Small intestine (tissue), 7 donors: ENCODE measurements around the gene MAP6. TPM values are rescaled to one million over a fixed set of nuclear protein-coding genes. Genes with fewer than 3 reads are reported as not detected.

Source experiments
- DNase-seq, 2 donors: peaks; one replicate each; pipeline versions ENCODE4 v3.0.0 to v3.0.0-alpha.2; 2013
- FAIRE-seq: peaks from 2 replicates; lab custom pipeline; 2012; peaks lifted over from hg19 to GRCh38; lab: Jason Lieb, UNC
- H3K27ac ChIP-seq, 3 donors: one replicate each; pipeline ENCODE4 v1.5.1; 2013; ENCODE audit warnings: low read length in 2 of 3, mild to moderate bottlenecking in 2 of 3, control low read depth in 1 of 3, inconsistent platforms in 1 of 3, low read depth in 1 of 3, moderate library complexity in 1 of 3
- H3K27me3 ChIP-seq, 3 donors: one replicate each; pipeline ENCODE4 v1.6.1; 2013; ENCODE audit warnings: low read length in 3 of 3, inconsistent platforms in 1 of 3; ENCODE audit not compliant: control insufficient read depth in 3 of 3, insufficient read depth in 3 of 3
- H3K36me3 ChIP-seq, 3 donors: one replicate each; pipeline ENCODE4 v1.6.1; 2013; ENCODE audit warnings: low read length in 3 of 3, inconsistent platforms in 1 of 3, low read depth in 1 of 3, mild to moderate bottlenecking in 1 of 3, moderate library complexity in 1 of 3; ENCODE audit not compliant: control insufficient read depth in 3 of 3, insufficient read depth in 2 of 3
- H3K4me1 ChIP-seq, 3 donors: one replicate each; pipeline ENCODE4 v1.6.1; 2013; ENCODE audit warnings: low read length in 2 of 3, inconsistent platforms in 1 of 3, low read depth in 1 of 3, mild to moderate bottlenecking in 1 of 3, moderate library complexity in 1 of 3; ENCODE audit not compliant: control insufficient read depth in 3 of 3, insufficient read depth in 2 of 3
- H3K4me3 ChIP-seq, 3 donors: one replicate each; pipeline ENCODE4 v1.5.1; 2013; ENCODE audit warnings: low read length in 3 of 3, control low read depth in 1 of 3, inconsistent platforms in 1 of 3, low read depth in 1 of 3, mild to moderate bottlenecking in 1 of 3, moderate library complexity in 1 of 3
- H3K9me3 ChIP-seq, 2 donors: one replicate each; pipeline ENCODE4 v1.6.1; 2013; ENCODE audit warnings: low read depth in 1 of 2, low read length in 1 of 2; ENCODE audit not compliant: control insufficient read depth in 2 of 2, insufficient read depth in 1 of 2
- WGBS, 3 donors: extraction: QIAGEN DNeasy Blood & Tissue Kit; methylation state at CpG; one replicate each; pipeline ENCODE4 v1.1.7; 2013; 5-methylcytosine and 5-hydroxymethylcytosine counted together
- polyA plus RNA-seq, 4 donors: library from polyadenylated mRNA; stranded (reverse) in 3 of 4; unstranded in 1 of 4; fragments of 200-250 nt in 3 of 4; fragments of 120-200 nt in 1 of 4; gene quantifications; one replicate each; pipeline versions ENCODE4 v1.2.1 to v1.2.3, GENCODE V29; 2013
- donor health status: healthy with polysubstance abuse.
- donor health status: control.
- donor health status: control.
- donor health status: Bipolar disorder and iron deficiency.
- donor health status: healthy.

Gene MAP6
- polyA plus RNA-seq, 4 donors, result 0.54 to 2.9 (median 2.5) TPM; not detected in 1

DNA sequence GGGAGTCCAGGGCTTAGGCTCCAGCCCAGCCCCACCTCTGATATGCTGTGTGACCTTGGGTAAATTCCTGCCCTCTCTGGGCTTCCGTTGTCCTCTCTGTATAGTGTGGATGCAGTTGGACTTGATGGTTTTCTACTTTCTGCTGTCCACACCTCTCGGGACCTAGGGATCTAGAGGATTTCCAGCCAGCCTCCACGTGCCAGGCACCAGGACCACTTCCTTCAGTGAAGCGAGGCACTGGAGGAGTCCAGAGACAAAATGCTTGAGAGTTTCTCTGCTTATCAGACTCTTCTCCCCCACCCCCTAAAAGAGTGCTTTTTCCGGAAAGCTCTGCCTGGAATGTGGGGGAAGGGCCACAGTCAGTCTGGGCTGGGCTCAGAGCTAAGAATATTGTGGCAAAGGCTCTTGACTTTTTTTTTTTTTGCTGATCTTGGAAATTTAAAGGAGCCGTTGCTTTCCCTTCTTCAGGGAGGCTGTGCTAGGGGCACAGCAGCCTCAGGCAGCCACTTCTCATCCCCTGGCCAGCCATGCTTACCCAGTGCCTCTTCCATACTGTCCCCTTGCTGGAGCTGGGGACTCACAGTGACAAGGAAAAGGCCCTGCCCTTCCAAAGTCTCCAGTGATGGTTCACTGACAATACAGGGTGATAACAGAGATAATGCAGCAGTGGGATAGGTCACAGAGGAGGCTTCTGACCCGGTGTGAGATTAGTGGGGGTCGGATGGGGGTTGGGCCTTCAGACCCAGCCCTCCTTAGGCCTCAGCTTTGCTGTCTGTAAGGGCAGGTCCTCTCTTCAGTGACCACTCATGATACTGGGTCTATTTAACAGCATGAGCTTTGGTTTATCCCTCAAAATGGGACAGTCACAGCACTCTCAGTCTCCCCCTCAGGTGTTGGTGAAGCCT lies 109.6 kb downstream of the MAP6 start:
- H3K27me3 ChIP-seq, result no peaks in the 10 kb centered on the region

DNA sequence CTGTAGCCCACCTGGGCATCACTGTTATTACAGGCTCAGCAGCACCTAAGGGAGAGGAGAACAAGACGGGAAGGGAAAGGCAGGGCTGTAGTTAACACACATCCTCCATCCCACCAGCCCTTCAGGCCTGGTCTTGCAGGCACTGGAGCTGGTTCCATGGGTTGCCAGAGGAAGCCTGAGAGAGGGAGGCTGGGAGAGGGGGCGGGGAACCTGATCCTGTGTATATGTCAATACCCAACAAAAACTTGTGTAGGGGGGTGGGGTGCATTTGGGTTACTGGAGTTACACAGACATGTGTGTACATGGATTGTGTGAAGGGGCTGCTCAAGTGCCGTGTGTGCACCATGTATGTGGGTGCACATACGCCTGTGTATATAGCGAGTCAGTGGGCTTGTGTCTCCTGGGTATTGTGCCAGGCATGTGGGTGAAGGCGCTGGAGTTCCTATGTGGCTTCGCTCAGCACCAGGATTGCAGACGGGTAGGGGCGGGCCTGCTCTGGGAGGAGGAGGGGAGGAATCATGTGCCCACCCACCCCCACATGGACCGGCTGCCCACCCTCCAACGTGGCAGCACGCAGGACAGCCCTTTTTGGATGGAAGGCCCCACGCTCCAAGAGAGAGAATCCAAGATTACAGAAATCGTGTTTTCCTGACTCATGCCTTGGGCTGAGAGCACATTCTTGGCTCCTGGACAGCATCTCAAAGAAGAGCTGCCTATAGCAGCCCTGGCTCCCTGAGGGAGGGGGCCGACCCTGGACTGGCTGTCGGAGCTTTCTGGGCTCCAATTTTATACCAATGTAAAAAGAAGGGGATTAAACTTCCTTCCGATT lies 111.0 kb downstream of the MAP6 start:
- Histone ChIP-seq H3K9me3 (no peaks in the 10 kb centered on the region), H3K27me3 (no peaks in the 10 kb centered on the region), H3K4me3 (no peak overlapping the region), H3K36me3 (no peaks in the 10 kb centered on the region), H3K4me1 (peaks cover 0 to 41% (median 2%) of the 10 kb centered on the region in 3 donors), H3K27ac (peak overlapping the region in 2 of 3 donors; percentile 68 to 88)
- WGBS, 3 donors, result 58 to 87% (median 79%) methylated on average over 16 to 17 of the region's 17 CpGs
- no peak for FAIRE-seq
- no peak for DNase-seq

More for the DNA sequence above, 109.6 kb downstream of the MAP6 start:
- DNase-seq (peak in 1 of 2 donors; percentile 69), FAIRE-seq (no peak)
- Histone ChIP-seq H3K4me1 (peaks cover 0 to 49% (median 5%) of the 10 kb centered on the region in 3 donors), H3K4me3 (no peak overlapping the region), H3K27ac (peak overlapping the region; percentile 13 to 88 (median 68)), H3K9me3 (no peaks in the 10 kb centered on the region), H3K36me3 (peaks cover 0 to 10% (median 0%) of the 10 kb centered on the region in 3 donors)
- WGBS, 3 donors, result 28 to 33% (median 30%) methylated on average over 8 of the region's 8 CpGs

- DNase-seq, result no peak
- Histone ChIP-seq H3K4me1 (peaks cover 0 to 36% (median 2%) of the 10 kb centered on the region in 3 donors), H3K36me3 (no peaks in the 10 kb centered on the region), H3K27ac (no peak overlapping the region), H3K4me3 (no peak overlapping the region), H3K27me3 (no peaks in the 10 kb centered on the region), H3K9me3 (no peaks in the 10 kb centered on the region)
- 76 to 87% (median 86%) methylated on average over 3 of the region's 3 CpGs for WGBS, 3 donors
- FAIRE-seq, result no peak
Measured at GRCh38 chr11:75556275-75556674, 112.6 kb downstream of the MAP6 start.

DNA sequence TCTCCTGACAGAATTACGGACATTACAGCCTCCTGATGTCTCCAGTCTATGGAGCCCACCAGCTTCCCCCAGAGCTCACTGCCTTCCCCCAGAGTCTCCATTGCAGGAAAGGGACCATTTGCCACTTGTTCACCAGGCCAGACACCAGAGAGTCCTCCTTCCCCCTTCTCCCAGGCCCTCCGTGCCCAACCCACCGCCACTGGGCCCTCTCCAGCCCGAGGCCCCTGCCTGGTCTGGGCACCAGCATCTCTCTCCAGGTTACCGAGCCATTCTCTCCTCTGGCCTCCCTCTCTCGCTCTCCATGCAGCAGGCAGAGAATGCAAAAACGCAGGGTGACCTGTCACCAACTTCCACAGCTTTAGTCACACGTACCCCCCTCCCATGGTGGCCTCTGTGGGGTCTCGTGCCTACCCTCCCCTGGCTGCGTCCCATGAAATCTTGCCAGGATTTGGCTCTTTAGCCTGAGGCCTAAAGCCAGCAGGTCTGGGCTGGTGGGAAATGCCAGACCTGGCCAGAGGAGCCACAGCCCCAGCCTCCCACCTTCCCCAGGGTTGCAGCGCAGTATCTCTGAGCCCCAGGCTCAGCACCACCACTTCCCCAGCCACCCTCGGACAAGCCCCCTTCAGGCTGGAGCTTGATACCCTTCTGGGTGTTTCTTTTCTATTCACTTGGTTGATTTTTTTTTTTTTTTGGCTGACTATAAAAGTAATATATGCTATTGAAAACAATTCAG lies 113.6 kb downstream of the MAP6 start:
- Histone ChIP-seq H3K9me3 (no peaks in the 10 kb centered on the region), H3K36me3 (no peaks in the 10 kb centered on the region), H3K4me3 (no peak overlapping the region), H3K4me1 (peaks cover 0 to 28% (median 2%) of the 10 kb centered on the region in 3 donors), H3K27me3 (no peaks in the 10 kb centered on the region), H3K27ac (peak overlapping the region in 2 of 3 donors; percentile 59 to 93)
- 87 to 91% (median 90%) methylated on average over 12 of the region's 12 CpGs for WGBS, 3 donors
- DNase-seq (no peak), FAIRE-seq (no peak)

DNA sequence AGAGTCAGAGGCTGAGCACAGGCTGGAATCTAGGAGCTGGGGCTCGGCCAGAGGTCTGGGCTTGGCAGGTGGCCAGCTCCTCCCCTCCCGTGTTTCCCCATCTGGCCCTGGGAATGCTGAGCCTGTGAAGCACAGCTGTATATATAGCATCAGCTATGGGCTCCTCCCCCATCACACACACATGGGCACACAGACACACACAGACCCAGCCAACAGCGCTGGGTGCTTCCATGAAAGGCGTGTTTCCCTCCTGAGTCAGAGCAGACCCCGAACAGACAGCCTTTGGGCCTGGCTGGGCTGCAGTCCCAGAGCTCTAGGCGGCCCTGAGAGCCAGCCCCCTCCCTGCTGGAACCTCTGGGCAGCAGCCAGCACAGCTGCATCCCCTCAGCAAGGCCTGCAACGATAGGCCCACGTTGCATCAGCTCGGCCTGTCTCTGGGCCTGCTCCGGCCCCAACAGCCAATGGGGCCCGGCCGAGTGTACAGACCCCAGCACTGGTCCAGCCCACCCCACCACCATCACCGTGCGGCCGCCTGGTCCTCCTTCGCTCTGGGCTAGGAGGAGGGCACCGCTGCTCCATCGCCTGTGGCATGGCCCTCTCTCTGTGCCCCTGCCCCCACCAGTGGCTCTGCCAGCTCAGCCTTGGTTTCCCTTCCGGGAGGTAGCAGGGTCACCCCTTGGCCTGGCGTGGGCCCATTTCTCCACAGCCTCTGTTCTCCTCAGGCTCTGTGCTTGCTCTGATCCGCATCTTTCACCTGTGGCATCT lies 114.4 kb downstream of the MAP6 start:
- H3K36me3 ChIP-seq, result no peaks in the 10 kb centered on the region

GRCh38 chr11:75553889-75554257 lies 115.0 kb downstream of the MAP6 start:
- no peaks in the 10 kb centered on the region for H3K36me3 ChIP-seq
- H3K27me3 ChIP-seq, result no peaks in the 10 kb centered on the region
- H3K27ac ChIP-seq, result peak overlapping the region in 2 of 3 donors; percentile 68 to 69
- peaks cover 0 to 18% (median 0%) of the 10 kb centered on the region in 3 donors for H3K4me1 ChIP-seq
- 44 to 71% (median 69%) methylated on average over 1 of the region's 1 CpG for WGBS, 3 donors
- FAIRE-seq, result no peak
- no peaks in the 10 kb centered on the region for H3K9me3 ChIP-seq
- no peak for DNase-seq
- no peak overlapping the region for H3K4me3 ChIP-seq

More for the DNA sequence above, 114.4 kb downstream of the MAP6 start:
- DNase-seq, result peak in 1 of 2 donors; percentile 77
- 51 to 79% (median 75%) methylated on average over 20 to 21 of the region's 21 CpGs for WGBS, 3 donors
- Histone ChIP-seq H3K4me3 (peak overlapping the region in 1 of 3 donors; percentile 29), H3K9me3 (no peaks in the 10 kb centered on the region), H3K27ac (peak overlapping the region in 2 of 3 donors; percentile 68 to 93), H3K27me3 (no peaks in the 10 kb centered on the region), H3K4me1 (peaks cover 0 to 23% (median 2%) of the 10 kb centered on the region in 3 donors)
- FAIRE-seq, result no peak

GRCh38 chr11:75553182-75553581 lies 115.7 kb downstream of the MAP6 start:
- H3K4me3 ChIP-seq, result no peak overlapping the region
- H3K27ac ChIP-seq, result peak overlapping the region in 1 of 3 donors; percentile 69
- H3K9me3 ChIP-seq, result no peaks in the 10 kb centered on the region
- H3K27me3 ChIP-seq, result no peaks in the 10 kb centered on the region
- FAIRE-seq (no peak), DNase-seq (no peak)
- 78 to 88% (median 78%) methylated on average over 6 of the region's 6 CpGs for WGBS, 3 donors
- peaks cover 0 to 11% (median 0%) of the 10 kb centered on the region in 3 donors for H3K4me1 ChIP-seq
- H3K36me3 ChIP-seq, result no peaks in the 10 kb centered on the region
